Measurements from ENCODE around the gene SLFN12.
"Not testable (repeated sequence)": the region's sequence is repeated elsewhere in the genome, so short reads cannot be mapped to it uniquely, and the experiment has no call there.

The SLFN12 gene

GRCh38 chr17:35404360-35404759, 27.9 kb downstream of the SLFN12 start:
- Histone ChIP-seq H3K79me2 (ENCODE audit: control insufficient read depth, insufficient read depth, low read length, poor library complexity) (no peaks in the 10 kb centered on the region), H3K23ac (ENCODE audit: low read length) (no peak overlapping the region), H3K36me3 (ENCODE audit: control insufficient read depth in 1 of 2, insufficient read depth in 2 of 2, low read length in 2 of 2) (peaks cover 10% of the 10 kb centered on the region in 2 experiments), H2BK12ac (ENCODE audit: low read length) (no peak overlapping the region), H3K4ac (ENCODE audit: low read depth, low read length) (no peak overlapping the region), H3K9me3 (ENCODE audit: insufficient read depth, low read depth, low read length) (no peaks in the 10 kb centered on the region), H2BK120ac (ENCODE audit: insufficient read depth, low read length, poor library complexity) (no peak overlapping the region), H3K9ac (ENCODE audit: low read length) (no peak overlapping the region), H3K18ac (ENCODE audit: low read length) (no peak overlapping the region), H2BK5ac (ENCODE audit: low read depth, low read length, poor library complexity) (no peak overlapping the region), H3K4me1 (ENCODE audit: control insufficient read depth in 1 of 2, insufficient read depth in 2 of 2, low read length in 2 of 2) (no peaks in the 10 kb centered on the region), H3K79me1 (ENCODE audit: low read length) (no peaks in the 10 kb centered on the region), H4K91ac (ENCODE audit: low read depth, low read length) (no peak overlapping the region), H3K27ac (ENCODE audit: low read depth, low read length) (no peak overlapping the region), H3K4me3 (ENCODE audit: low read depth, low read length) (no peak overlapping the region), H2AFZ (ENCODE audit: insufficient read depth, low read length, poor library complexity) (no peak overlapping the region), H3K4me2 (ENCODE audit: low read length) (no peak overlapping the region), H4K8ac (ENCODE audit: low read depth, low read length) (no peak overlapping the region), H3K27me3 (ENCODE audit: insufficient read depth, low read length) (no peaks in the 10 kb centered on the region), H4K12ac (ENCODE audit: low read depth, low read length) (no peak overlapping the region), H2AK5ac (ENCODE audit: low read length) (no peak overlapping the region), H3K14ac (ENCODE audit: low read length) (no peak overlapping the region)
- WGBS (ENCODE audit: extremely low coverage, insufficient coverage, insufficient read length), result no CpG with 5 or more reads among the region's 1 CpG
- DNase-seq, result no peak

GRCh38 chr17:35393783-35394182, 38.5 kb downstream of the SLFN12 start:
- WGBS (ENCODE audit: extremely low coverage, insufficient coverage, insufficient read length), result no CpG with 5 or more reads among the region's 13 CpGs
- H3K4ac ChIP-seq (ENCODE audit: low read depth, low read length); H3K4me2 ChIP-seq (ENCODE audit: low read length); H3K36me3 ChIP-seq (ENCODE audit: control insufficient read depth in 1 of 2, insufficient read depth in 2 of 2, low read length in 2 of 2); H3K27ac ChIP-seq (ENCODE audit: low read depth, low read length); H3K23ac ChIP-seq (ENCODE audit: low read length); H4K91ac ChIP-seq (ENCODE audit: low read depth, low read length); H3K27me3 ChIP-seq (ENCODE audit: insufficient read depth, low read length); H4K12ac ChIP-seq (ENCODE audit: low read depth, low read length); H2AK5ac ChIP-seq (ENCODE audit: low read length); H3K14ac ChIP-seq (ENCODE audit: low read length); H3K18ac ChIP-seq (ENCODE audit: low read length); H4K8ac ChIP-seq (ENCODE audit: low read depth, low read length); H3K79me1 ChIP-seq (ENCODE audit: low read length); H2AFZ ChIP-seq (ENCODE audit: insufficient read depth, low read length, poor library complexity); DNase-seq; H3K9ac ChIP-seq (ENCODE audit: low read length); H2BK5ac ChIP-seq (ENCODE audit: low read depth, low read length, poor library complexity); H3K79me2 ChIP-seq (ENCODE audit: control insufficient read depth, insufficient read depth, low read length, poor library complexity); H3K4me1 ChIP-seq (ENCODE audit: control insufficient read depth in 1 of 2, insufficient read depth in 2 of 2, low read length in 2 of 2); H3K4me3 ChIP-seq (ENCODE audit: low read depth, low read length); H2BK12ac ChIP-seq (ENCODE audit: low read length); H2BK120ac ChIP-seq (ENCODE audit: insufficient read depth, low read length, poor library complexity); H3K9me3 ChIP-seq (ENCODE audit: insufficient read depth, low read depth, low read length): not testable (repeated sequence)

- Histone ChIP-seq H4K91ac (ENCODE audit: low read depth, low read length) (no peak overlapping the region), H3K4me1 (ENCODE audit: control insufficient read depth in 1 of 2, insufficient read depth in 2 of 2, low read length in 2 of 2) (no peaks in the 10 kb centered on the region), H3K9ac (ENCODE audit: low read length) (no peak overlapping the region), H2BK5ac (ENCODE audit: low read depth, low read length, poor library complexity) (no peak overlapping the region), H3K18ac (ENCODE audit: low read length) (no peak overlapping the region), H3K9me3 (ENCODE audit: insufficient read depth, low read depth, low read length) (peaks cover 2% of the 10 kb centered on the region), H3K4me3 (ENCODE audit: low read depth, low read length) (no peak overlapping the region), H3K27me3 (ENCODE audit: insufficient read depth, low read length) (no peaks in the 10 kb centered on the region), H3K79me1 (ENCODE audit: low read length) (no peaks in the 10 kb centered on the region), H2BK12ac (ENCODE audit: low read length) (no peak overlapping the region), H3K79me2 (ENCODE audit: control insufficient read depth, insufficient read depth, low read length, poor library complexity) (no peaks in the 10 kb centered on the region), H3K4me2 (ENCODE audit: low read length) (no peak overlapping the region), H2AFZ (ENCODE audit: insufficient read depth, low read length, poor library complexity) (no peak overlapping the region), H3K14ac (ENCODE audit: low read length) (no peak overlapping the region), H3K23ac (ENCODE audit: low read length) (no peak overlapping the region), H2BK120ac (ENCODE audit: insufficient read depth, low read length, poor library complexity) (no peak overlapping the region), H3K4ac (ENCODE audit: low read depth, low read length) (no peak overlapping the region), H4K8ac (ENCODE audit: low read depth, low read length) (no peak overlapping the region), H2AK5ac (ENCODE audit: low read length) (no peak overlapping the region), H3K27ac (ENCODE audit: low read depth, low read length) (no peak overlapping the region), H3K36me3 (ENCODE audit: control insufficient read depth in 1 of 2, insufficient read depth in 2 of 2, low read length in 2 of 2) (no peaks in the 10 kb centered on the region), H4K12ac (ENCODE audit: low read depth, low read length) (no peak overlapping the region)
- no peak for DNase-seq
- no CpG with 5 or more reads among the region's 2 CpGs for WGBS (ENCODE audit: extremely low coverage, insufficient coverage, insufficient read length)
These were observed 41.6 kb downstream of the SLFN12 start for GRCh38 chr17:35390663-35391062.

- Histone ChIP-seq H3K9me3 (ENCODE audit: insufficient read depth, low read depth, low read length) (peaks cover 2% of the 10 kb centered on the region), H3K79me1 (ENCODE audit: low read length) (no peaks in the 10 kb centered on the region), H4K8ac (ENCODE audit: low read depth, low read length) (no peak overlapping the region), H3K9ac (ENCODE audit: low read length) (no peak overlapping the region), H3K27ac (ENCODE audit: low read depth, low read length) (no peak overlapping the region), H3K79me2 (ENCODE audit: control insufficient read depth, insufficient read depth, low read length, poor library complexity) (no peaks in the 10 kb centered on the region), H3K27me3 (ENCODE audit: insufficient read depth, low read length) (no peaks in the 10 kb centered on the region), H2BK12ac (ENCODE audit: low read length) (no peak overlapping the region), H4K91ac (ENCODE audit: low read depth, low read length) (no peak overlapping the region), H2BK5ac (ENCODE audit: low read depth, low read length, poor library complexity) (no peak overlapping the region), H3K14ac (ENCODE audit: low read length) (no peak overlapping the region), H2AK5ac (ENCODE audit: low read length) (no peak overlapping the region), H3K23ac (ENCODE audit: low read length) (no peak overlapping the region), H3K4me1 (ENCODE audit: control insufficient read depth in 1 of 2, insufficient read depth in 2 of 2, low read length in 2 of 2) (no peaks in the 10 kb centered on the region), H2AFZ (ENCODE audit: insufficient read depth, low read length, poor library complexity) (no peak overlapping the region), H4K12ac (ENCODE audit: low read depth, low read length) (no peak overlapping the region), H3K4ac (ENCODE audit: low read depth, low read length) (no peak overlapping the region), H3K4me3 (ENCODE audit: low read depth, low read length) (no peak overlapping the region), H2BK120ac (ENCODE audit: insufficient read depth, low read length, poor library complexity) (no peak overlapping the region), H3K36me3 (ENCODE audit: control insufficient read depth in 1 of 2, insufficient read depth in 2 of 2, low read length in 2 of 2) (no peaks in the 10 kb centered on the region), H3K4me2 (ENCODE audit: low read length) (no peak overlapping the region), H3K18ac (ENCODE audit: low read length) (no peak overlapping the region)
- no CpG with 5 or more reads among the region's 2 CpGs for WGBS (ENCODE audit: extremely low coverage, insufficient coverage, insufficient read length)
- no peak for DNase-seq
These were observed 42.1 kb downstream of the SLFN12 start for GRCh38 chr17:35390156-35390555.
